HG03025 (cell line): ENCODE measurements around the gene ZNF763.
"Not testable (repeated sequence)": the region's sequence is repeated elsewhere in the genome, so short reads cannot be mapped to it uniquely, and the experiment has no call there.

Source experiments
- ATAC-seq: cut with Tn5 transposase; IDR thresholded peaks from one replicate; pipeline ENCODE4 v1.9.1; 2021; ENCODE audit warnings: mild to moderate bottlenecking, moderate library complexity; ENCODE audit not compliant: unreplicated experiment, low FRiP score

Gene ZNF763

DNA sequence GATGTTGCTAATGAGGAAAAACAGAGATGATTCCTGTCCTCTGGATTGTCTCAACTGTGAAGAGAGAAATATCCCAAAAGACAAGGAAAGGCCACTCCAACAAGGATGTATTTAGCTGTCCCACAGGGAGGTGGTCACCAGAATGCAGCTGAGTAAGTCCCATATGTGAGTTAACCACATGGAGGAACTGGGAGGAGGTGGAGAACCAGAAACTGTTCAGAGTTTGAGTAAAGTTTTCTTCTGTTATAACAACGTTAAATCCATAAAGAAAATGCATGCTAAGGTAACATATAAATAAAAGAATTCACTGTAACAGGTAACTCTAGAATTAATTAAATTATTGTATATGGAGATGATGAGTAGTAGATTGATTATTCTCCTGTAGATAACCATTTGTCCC lies 5.3 kb downstream of the ZNF763 start:
- no peak for ATAC-seq

DNA sequence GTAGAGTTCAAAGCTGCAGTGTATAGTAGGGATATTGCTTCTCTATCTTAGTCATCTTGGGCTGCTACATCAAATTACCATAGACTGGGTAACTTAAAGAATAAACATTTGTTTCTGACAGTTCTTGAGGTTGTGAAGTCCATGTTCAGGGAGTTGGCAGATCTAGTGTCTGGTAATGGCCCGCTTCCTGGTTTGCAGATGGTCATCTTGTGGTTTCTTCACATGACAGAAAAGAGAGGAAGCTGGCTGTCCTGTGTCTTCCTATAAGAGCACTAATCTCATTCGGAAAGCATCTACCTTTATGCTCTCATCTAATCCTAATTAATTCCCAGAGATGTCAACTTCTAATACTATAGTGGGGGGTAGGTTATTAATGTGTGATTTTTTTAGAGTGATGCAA lies 6.2 kb downstream of the ZNF763 start:
- ATAC-seq: no peak

DNA sequence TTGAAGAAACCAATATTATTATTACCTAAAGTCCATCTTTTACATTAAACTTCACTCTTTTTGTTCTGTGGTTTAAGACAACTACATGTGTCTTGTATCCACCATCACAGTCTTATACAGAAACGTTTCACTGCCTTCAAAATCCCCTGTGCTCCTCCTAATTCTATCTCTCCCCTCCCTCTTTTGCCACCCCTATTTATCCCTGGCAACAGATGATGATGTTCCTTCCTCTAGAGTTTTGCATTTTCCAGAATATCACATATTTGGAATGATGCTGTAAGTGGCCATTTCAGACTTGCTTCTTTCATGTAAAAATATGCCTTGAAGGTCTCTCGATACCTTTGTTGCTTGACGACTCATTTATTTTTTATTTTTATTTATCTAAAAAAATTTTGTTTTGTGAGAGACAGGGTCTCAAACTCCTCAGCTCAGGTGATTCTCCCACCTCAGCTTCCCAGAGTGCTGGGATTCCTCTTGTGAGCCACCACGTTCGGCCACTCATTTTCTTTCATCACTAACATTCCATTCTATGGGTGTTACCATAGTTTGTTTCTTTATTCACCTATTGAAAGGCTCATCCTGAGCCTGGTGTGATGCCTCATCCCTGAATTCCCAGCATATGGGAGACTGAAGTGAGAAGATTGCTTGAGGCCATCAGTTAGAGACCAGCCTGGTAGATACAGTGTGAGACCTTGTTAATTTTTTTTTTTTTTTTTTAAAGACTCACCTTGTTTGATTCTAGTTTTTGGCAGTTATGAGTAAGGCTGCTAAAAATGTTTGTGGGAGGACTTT lies 8.4 kb downstream of the ZNF763 start:
- ATAC-seq: no peak

DNA sequence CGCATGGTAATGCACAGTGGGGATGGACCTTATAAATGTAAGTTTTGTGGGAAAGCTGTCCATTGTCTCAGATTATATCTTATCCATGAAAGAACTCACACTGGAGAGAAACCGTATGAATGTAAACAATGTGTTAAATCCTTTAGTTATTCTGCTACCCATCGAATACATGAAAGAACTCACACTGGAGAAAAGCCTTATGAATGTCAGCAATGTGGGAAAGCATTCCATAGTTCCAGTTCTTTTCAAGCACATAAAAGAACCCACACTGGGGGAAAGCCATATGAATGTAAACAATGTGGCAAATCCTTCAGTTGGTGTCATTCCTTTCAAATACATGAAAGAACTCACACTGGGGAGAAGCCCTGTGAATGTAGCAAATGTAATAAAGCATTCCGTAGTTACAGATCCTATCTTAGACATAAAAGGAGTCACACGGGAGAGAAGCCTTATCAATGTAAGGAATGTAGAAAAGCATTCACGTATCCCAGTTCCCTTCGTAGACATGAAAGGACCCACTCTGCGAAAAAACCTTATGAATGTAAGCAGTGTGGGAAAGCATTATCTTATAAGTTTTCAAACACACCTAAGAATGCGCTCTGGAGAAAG lies 13.8 kb downstream of the ZNF763 start:
- no peak for ATAC-seq

DNA sequence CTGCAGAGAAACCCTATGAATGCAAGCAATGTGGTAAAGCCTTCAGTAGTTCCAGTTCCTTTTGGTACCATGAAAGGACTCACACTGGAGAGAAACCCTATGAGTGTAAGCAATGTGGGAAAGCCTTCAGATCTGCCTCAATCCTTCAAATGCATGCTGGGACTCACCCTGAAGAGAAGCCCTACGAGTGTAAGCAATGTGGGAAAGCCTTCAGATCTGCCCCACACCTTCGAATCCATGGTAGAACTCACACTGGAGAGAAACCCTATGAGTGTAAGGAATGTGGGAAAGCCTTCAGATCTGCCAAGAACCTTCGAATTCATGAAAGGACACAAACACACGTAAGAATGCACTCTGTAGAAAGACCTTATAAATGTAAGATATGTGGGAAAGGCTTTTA lies 14.7 kb downstream of the ZNF763 start:
- ATAC-seq: no peak

DNA sequence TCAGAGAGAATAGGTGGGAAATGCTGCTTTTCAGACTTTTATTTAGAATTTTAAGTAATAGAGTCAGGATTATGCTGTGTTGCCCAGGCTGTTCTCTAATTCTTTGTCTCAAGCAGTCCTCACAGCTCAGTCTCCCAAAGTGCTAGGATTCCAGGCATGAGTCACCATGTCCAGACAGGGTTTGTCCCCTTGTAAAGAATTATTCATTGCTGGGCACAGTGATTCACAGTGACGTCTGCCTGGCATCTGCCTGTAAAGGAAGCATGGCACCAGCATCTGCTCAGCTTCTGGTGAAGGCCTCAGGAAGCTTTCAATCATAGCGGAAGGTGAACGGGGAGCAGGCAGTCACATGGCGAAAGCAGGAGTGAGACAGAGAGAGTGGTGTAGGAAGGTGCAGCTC lies 17.7 kb downstream of the ZNF763 start:
- no peak for ATAC-seq

DNA sequence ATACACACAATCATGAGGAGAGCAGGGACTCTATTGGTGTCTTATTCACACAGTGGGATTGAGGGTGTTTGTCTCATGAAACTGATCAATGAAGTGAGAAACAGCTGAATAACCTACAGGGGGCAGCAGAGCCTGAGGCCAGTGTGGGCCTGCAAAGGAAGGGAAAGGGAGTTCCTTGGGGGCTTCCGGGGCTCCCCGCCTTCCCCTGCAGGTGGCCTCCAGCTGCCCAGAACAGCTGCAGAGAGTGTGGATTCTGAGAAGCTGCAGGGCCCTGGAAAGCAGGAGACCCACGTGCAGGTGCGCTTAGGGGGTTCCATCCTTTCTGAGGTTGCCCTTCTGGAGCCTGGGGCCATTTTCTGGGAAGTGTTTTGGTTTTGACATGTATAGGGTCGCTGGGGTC lies 20.1 kb downstream of the ZNF763 start:
- ATAC-seq: no peak

DNA sequence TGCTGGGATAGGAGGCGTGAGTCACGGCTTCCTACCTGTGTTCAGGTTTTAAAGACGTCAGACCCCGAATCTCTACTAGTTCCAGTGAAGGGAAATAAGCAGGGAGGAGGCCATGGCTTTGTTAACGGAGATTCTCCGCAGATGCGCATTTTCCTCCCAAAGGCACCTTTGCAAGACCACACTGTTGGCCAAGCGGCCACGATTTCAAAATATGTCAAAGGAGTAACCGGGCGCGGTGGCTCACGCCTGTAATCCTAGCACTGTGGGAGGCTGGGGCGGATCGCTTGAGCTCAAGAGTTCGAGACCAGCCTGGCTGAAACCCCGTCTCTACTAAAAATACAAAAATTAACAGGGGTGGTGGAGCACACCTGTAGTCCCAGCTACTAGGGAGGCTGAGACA lies 21.9 kb downstream of the ZNF763 start:
- no peak for ATAC-seq

DNA sequence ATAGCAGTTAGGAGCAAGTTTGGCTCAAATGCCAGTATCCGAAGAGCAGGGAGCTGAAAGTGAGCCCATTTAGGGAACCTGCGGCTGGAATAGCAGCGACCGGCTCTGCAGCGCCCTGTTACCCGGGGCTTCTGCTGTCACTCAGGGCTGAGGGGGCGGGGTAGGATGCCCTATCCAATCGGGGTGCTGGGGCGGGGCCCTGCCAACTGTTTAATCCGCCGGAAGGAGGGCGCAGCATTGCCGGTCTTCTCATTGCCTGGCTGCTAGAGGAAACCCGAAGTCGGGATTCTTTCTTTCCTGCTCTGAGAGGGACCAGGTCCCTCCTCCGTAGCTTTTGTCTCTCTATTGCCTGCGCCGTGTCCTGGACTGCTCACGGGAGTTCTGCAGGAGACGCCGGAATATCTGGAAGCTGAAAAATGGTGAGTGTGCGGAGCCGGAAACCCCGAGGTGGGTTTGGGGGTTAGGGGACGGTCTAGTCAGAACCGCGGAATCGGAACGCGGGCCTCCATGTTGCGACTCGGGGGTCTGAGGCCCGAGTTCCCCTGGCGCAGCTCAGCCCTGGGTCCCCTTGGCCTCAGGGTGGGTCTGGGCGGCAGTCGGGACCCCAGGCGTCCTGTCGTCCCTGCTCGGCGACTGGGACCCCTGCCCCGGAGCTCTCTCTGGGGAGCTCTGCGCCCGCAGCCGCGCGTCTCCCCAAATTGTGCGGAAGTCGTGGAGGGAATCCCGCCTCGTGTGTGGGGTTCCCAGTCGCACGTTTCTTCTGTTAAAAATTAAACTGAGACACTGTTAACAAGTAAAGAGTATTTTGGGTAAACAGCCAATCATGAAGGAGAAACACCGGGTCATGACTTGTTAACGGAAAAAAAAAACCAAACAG lies 22.8 kb downstream of the ZNF763 start:
- peak; percentile 64 for ATAC-seq

DNA sequence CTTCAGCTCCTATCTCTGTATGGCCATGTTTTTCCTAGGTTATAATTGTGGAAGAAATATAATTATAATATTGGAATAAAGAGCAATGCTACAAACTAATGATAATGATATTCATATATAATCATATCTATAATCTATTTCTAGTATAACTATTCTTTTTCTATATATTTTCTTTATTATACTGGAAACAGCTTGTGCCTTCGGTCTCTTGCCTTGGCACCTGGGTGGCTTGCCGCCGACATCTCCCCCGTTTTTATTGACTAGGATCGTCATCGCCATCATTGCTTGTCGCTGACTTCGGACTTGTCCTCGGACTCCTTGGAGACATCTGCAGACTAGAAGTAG lies 24.2 kb downstream of the ZNF763 start:
- no peak for ATAC-seq

DNA sequence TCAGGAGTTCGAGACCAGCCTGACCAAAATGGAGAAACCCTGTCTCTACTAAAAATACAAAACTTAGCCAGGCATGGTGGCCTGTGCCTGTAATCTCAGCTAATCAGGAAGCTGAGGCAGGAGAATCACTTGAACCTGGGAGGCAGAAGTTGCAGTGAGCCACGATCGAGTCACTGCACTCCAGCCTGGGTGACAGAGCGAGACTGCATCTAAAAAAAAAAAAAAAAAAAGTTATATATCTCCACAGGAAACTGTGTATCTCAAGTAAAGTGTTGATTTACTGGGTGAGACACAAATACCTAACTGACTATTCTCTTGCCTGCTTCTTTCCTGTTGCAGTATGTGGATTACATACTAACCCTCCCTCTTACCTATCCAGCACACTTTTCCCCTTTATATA lies 27.1 kb downstream of the ZNF763 start:
- ATAC-seq: not testable (repeated sequence)

DNA sequence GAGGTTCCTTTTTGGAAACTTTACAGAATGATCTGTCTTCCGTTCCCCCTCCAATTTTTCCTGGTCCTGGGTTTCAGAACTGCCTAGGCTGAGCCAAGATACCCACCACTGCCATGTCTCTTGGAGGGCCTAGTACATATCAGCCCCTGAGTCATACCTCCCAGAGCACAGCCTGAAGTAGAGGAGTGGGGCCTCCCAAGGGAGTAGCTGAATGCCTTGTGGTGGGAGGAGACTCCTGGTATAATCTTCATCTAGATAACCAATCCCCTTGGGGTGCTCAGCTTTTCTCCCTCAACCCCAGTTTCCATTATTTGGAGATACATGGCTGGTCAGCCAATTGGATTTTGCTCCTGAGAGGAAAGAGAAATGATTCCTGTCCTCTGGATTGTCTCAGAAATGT lies 30.3 kb downstream of the ZNF763 start:
- ATAC-seq: no peak

DNA sequence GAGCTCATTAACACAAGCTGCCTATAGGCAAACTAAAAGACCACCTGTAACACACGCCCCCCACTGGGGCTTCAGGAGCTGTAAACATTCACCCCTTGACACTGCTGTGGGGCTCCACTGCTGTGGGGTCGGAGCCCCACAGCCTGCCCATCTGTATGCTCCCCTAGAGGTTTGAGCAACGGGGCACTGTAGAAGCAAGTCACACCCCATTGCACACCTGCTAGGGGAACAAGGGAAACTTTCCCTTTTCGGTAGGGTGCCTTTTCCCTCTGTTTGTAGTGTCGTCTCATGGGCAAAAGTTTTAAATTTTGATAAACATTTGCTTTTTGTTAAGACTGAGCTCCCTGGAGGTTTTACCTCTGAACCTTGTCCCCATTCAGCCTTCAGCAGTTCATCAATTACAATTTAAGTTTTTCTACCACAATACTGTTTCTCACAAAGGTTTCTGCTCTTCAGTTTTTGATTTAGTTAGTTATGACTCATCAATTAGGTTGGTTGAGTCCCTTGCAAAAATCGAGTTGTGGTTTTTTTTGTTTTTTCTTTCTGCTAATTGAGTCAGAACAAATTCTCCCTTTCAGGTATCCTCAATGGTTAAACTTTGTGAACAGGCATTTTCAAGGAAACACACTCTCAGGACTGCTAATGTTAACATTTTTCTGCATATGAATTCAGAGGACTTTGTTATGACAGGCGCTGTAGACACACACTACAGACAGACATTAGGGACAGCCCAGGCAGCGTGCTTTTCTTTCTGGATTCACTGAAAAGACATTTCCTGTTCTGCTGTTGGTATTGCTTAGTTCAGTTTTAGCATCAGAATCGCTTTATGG lies 35.5 kb downstream of the ZNF763 start:
- ATAC-seq: no peak

DNA sequence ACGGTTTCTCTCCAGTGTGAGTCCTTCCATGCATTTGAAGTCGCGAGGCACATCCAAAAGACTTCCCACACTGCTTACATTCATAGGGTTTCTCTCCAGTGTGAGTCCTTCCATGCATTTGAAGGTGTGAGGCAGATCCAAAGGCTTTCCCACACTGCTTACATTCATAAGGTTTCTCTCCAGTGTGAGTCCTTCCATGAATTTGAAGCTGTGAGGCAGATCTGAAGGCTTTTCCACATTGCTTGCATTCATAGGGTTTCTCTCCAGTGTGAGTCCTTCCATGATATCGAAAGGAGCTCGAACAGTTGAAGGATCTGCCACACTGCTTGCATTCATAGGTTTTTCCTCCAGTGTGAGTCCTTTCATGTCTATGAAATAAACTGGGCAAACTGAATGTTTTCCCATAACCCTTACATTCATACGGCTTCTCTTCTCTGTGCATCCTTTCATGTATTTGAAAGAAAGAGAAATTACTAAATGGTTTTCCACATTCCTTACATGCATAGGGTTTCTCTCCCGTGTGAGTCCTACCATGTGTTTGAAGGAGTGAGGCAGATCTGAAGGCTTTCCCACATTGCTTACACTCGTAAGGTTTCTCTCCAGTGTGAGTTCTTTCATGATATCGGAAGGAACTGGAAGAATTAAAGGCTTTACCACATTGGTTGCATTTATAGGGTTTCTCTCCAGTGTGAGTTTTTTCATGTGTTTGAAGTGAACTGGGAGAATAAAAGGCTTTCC lies 50.3 kb downstream of the ZNF763 start:
- no peak for ATAC-seq

DNA sequence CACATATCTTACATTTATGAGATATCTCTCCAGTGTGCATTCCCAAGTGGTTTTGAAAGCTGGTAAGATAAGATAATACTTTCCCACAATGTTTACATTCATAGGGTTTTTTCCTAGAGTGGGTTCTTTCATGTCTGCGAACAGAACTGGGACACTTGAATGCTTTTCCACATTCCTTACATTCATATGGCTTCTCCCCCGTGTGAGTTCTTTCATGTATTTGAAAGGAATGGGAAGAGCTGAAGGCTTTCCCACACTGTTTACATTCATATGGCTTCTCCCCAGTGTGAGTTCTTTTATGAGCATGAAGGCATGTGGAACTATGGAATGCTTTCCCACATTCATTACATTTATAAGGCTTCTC lies 50.9 kb downstream of the ZNF763 start:
- no peak for ATAC-seq
